Tongue (tissue), 2 donors: ENCODE results near the gene PPP6R3. TPM values are rescaled to one million over a fixed set of nuclear protein-coding genes. Genes with fewer than 3 reads are reported as not detected.

ENCODE experiments used
- DNase-seq: peaks from one replicate; pipeline ENCODE4 v3.0.0-alpha.2; 2015
- total RNA-seq: library from RNA; depleted of rRNA; stranded (reverse); fragments of >200 nt; gene quantifications from one replicate; pipeline ENCODE4 v1.2.3, GENCODE V29; 2014

The PPP6R3 gene
- total RNA-seq, 1 donor from 2014 or later = 192 TPM

- no peak for DNase-seq
Observed at GRCh38 chr11:68560216-68560615, 99.7 kb downstream of the PPP6R3 start.

- DNase-seq = no peak
Observed at GRCh38 chr11:68563454-68563853, 102.9 kb downstream of the PPP6R3 start.

GRCh38 chr11:68564261-68564660 lies 103.7 kb downstream of the PPP6R3 start:
- no peak for DNase-seq

GRCh38 chr11:68565768-68566167 lies 105.2 kb downstream of the PPP6R3 start:
- DNase-seq = peak; percentile 44

GRCh38 chr11:68567553-68567952 lies 107.0 kb downstream of the PPP6R3 start:
- DNase-seq = no peak

- DNase-seq = no peak
Observed at GRCh38 chr11:68569357-68569756, 108.8 kb downstream of the PPP6R3 start.

- no peak for DNase-seq
Observed at GRCh38 chr11:68570691-68571090, 110.1 kb downstream of the PPP6R3 start.

GRCh38 chr11:68574308-68574707 lies 113.8 kb downstream of the PPP6R3 start:
- DNase-seq = no peak

GRCh38 chr11:68575025-68575665 lies 114.6 kb downstream of the PPP6R3 start:
- no peak for DNase-seq

GRCh38 chr11:68579455-68579854 lies 118.9 kb downstream of the PPP6R3 start:
- DNase-seq = no peak

GRCh38 chr11:68581439-68581838 lies 120.9 kb downstream of the PPP6R3 start:
- peak; percentile 39 for DNase-seq

GRCh38 chr11:68581901-68582300 lies 121.3 kb downstream of the PPP6R3 start:
- no peak for DNase-seq

- peak; percentile 10 for DNase-seq
Observed at GRCh38 chr11:68582416-68583040, 122.0 kb downstream of the PPP6R3 start.

GRCh38 chr11:68583041-68583446 lies 122.5 kb downstream of the PPP6R3 start:
- DNase-seq = no peak

- peak; percentile 31 for DNase-seq
Observed at GRCh38 chr11:68584097-68584496, 123.5 kb downstream of the PPP6R3 start.

GRCh38 chr11:68584991-68585524 lies 124.5 kb downstream of the PPP6R3 start:
- DNase-seq = no peak

- DNase-seq = no peak
Observed at GRCh38 chr11:68589547-68590216, 129.1 kb downstream of the PPP6R3 start.

GRCh38 chr11:68591719-68592118 lies 131.2 kb downstream of the PPP6R3 start:
- DNase-seq = no peak

- DNase-seq = no peak
Observed at GRCh38 chr11:68593441-68593840, 132.9 kb downstream of the PPP6R3 start.

- no peak for DNase-seq
Observed at GRCh38 chr11:68594123-68594522, 133.6 kb downstream of the PPP6R3 start.

GRCh38 chr11:68596231-68596630 lies 135.7 kb downstream of the PPP6R3 start:
- DNase-seq = no peak

- no peak for DNase-seq
Observed at GRCh38 chr11:68598816-68599653, 138.5 kb downstream of the PPP6R3 start.
